Upper lobe of right lung (tissue), 1 donor: ENCODE measurements around the gene TPI1. TPM values are rescaled to one million over a fixed set of nuclear protein-coding genes. Genes with fewer than 3 reads are reported as not detected.

Source experiments
- ATAC-seq: fragments of 200-7000 bp; cut with Tn5 transposase; one replicate; pipeline ENCODE4 v1.9.1; 2020; ENCODE audit warnings: mild to moderate bottlenecking, moderate library complexity
- DNase-seq: peaks from one replicate; pipeline ENCODE4 v3.0.0-alpha.2; 2020
- H3K27ac ChIP-seq: fragments of 200-600 bp; one replicate; pipeline ENCODE4 v1.8.0; 2022
- H3K27me3 ChIP-seq: fragments of 200-600 bp; one replicate; pipeline ENCODE4 v1.8.0; 2022; ENCODE audit warnings: mild to moderate bottlenecking
- H3K36me3 ChIP-seq: fragments of 200-600 bp; one replicate; pipeline ENCODE4 v1.8.0; 2022
- H3K4me1 ChIP-seq: fragments of 200-600 bp; one replicate; pipeline ENCODE4 v1.8.0; 2022
- H3K4me3 ChIP-seq: fragments of 200-600 bp; one replicate; pipeline ENCODE4 v1.8.0; 2022; ENCODE audit warnings: mild to moderate bottlenecking
- H3K9me3 ChIP-seq: fragments of 200-600 bp; one replicate; pipeline ENCODE4 v1.8.0; 2022
- CTCF ChIP-seq: fragments of 200-600 bp; IDR thresholded peaks from one replicate; pipeline ENCODE4 v1.8.0; 2022; ENCODE audit warnings: antibody characterized with exemption
- intact Hi-C: fragments of 100-400 bp; cut with DNase I; formaldehyde crosslinking; loops from one replicate; pipeline ENCODE4 v1.11.0; 2022
- total RNA-seq: library from RNA; stranded (reverse); fragmentation: NEBNext Ultra II Directional; extraction: Animal tissue kit (Norgen Biotek cat#: 25700); gene quantifications from one replicate; pipeline ENCODE4 v1.2.1, GENCODE V29; 2021
- donor health status: DM: no; HTN: yes; CAD: no; lungs with severe emphysema.

Gene TPI1
- total RNA-seq, 1 donor from 2014 or later: 280 TPM

- DNase-seq: no peak
- no peak for ATAC-seq
- intact Hi-C loops: loop anchor here (10.0 kb wide), 1 partner anchor 85 kb away; no protein-coding TSS in a partner anchor
- H3K27me3 ChIP-seq: no peaks in the 10 kb centered on the region
- H3K9me3 ChIP-seq: no peaks in the 10 kb centered on the region
- TF ChIP-seq CTCF: no peak
- H3K4me3 ChIP-seq: no peak overlapping the region
- H3K27ac ChIP-seq: no peak overlapping the region
- no peaks in the 10 kb centered on the region for H3K36me3 ChIP-seq
- H3K4me1 ChIP-seq: peaks cover 6% of the 10 kb centered on the region
These were observed 47.2 kb upstream of the TPI1 start for GRCh38 chr12:6820166-6820565.

- intact Hi-C loops: loop anchor here (10.0 kb wide), 1 partner anchor 87 kb away; no protein-coding TSS in a partner anchor
These were observed 45.5 kb upstream of the TPI1 start, which contains the start of gene GPR162 for GRCh38 chr12:6821591-6822425. TSS of gene GPR162 (plus strand) at chr12:6821821. CDS start at chr12:6823899, 2,078 bp downstream.

GRCh38 chr12:6822426-6823135 is 44.8 kb upstream of the TPI1 start:
- H3K27ac ChIP-seq: no peak overlapping the region
- no peak for TF ChIP-seq CTCF
- ATAC-seq (no peak), DNase-seq (no peak)
- H3K4me1 ChIP-seq: peaks cover 11% of the 10 kb centered on the region
- no peaks in the 10 kb centered on the region for H3K9me3 ChIP-seq
- no peaks in the 10 kb centered on the region for H3K36me3 ChIP-seq
- no peaks in the 10 kb centered on the region for H3K27me3 ChIP-seq
- intact Hi-C loops: loop anchor here (10.0 kb wide), 1 partner anchor 88 kb away; no protein-coding TSS in a partner anchor
- peak overlapping the region; percentile 51 for H3K4me3 ChIP-seq

More at GRCh38 chr12:6821591-6822425, 45.5 kb upstream of the TPI1 start, which contains the start of gene GPR162:
- Histone ChIP-seq H3K36me3 (no peaks in the 10 kb centered on the region), H3K9me3 (no peaks in the 10 kb centered on the region), H3K4me1 (peaks cover 6% of the 10 kb centered on the region), H3K27me3 (no peaks in the 10 kb centered on the region), H3K27ac (peak within 1 kb of the TSS; percentile 55), H3K4me3 (peak within 1 kb of the TSS; percentile 51)
- no peak for TF ChIP-seq CTCF
- ATAC-seq: peak; percentile 56
- DNase-seq: peak; percentile 75

GRCh38 chr12:6823182-6824084 is 43.9 kb upstream of the TPI1 start:
- Histone ChIP-seq H3K27me3 (no peaks in the 10 kb centered on the region), H3K36me3 (no peaks in the 10 kb centered on the region), H3K9me3 (no peaks in the 10 kb centered on the region), H3K4me3 (no peak overlapping the region), H3K27ac (no peak overlapping the region), H3K4me1 (peaks cover 11% of the 10 kb centered on the region)
- ATAC-seq: no peak
- intact Hi-C loops: loop anchor here (10.0 kb wide), 1 partner anchor 89 kb away; no protein-coding TSS in a partner anchor
- no peak for DNase-seq
- TF ChIP-seq CTCF: no peak
